GM23338 (cell line): Measurements from ENCODE around the gene MARK3. TPM values are rescaled to one million over a fixed set of nuclear protein-coding genes. Genes with fewer than 3 reads are reported as not detected.

ENCODE experiments used
- ATAC-seq: fragments of 200-7000 bp; cut with Tn5 transposase; 3 replicates; pipeline ENCODE4 v1.9.1; 2020
- DNase-seq: peaks from one replicate; pipeline ENCODE4 v3.0.0-alpha.2; 2015; ENCODE audit warnings: low spot score
- H2AFZ ChIP-seq: fragments of 200-600 bp; sonication (generic); 2 replicates; pipeline ENCODE4 v1.8.0; 2016; ENCODE audit warnings: antibody characterized with exemption, mild to moderate bottlenecking, moderate library complexity
- H3F3A ChIP-seq: fragments of 200-600 bp; sonication (generic); replicated peaks from 2 replicates; pipeline ENCODE4 v1.8.0; 2017; ENCODE audit warnings: antibody characterized with exemption, mixed run types, low read depth
- H3K27ac ChIP-seq: fragments of 200-600 bp; sonication (generic); 2 replicates; pipeline ENCODE4 v1.6.1; 2016; ENCODE audit warnings: low read depth
- H3K27me3 ChIP-seq: fragments of 200-600 bp; sonication (generic); 2 replicates; pipeline ENCODE4 v1.8.0; 2016; ENCODE audit warnings: mild to moderate bottlenecking, mixed run types, moderate library complexity; ENCODE audit not compliant: insufficient read depth
- H3K36me3 ChIP-seq: fragments of 200-600 bp; sonication (generic); 2 replicates; pipeline ENCODE4 v1.8.0; 2016; ENCODE audit warnings: mild to moderate bottlenecking; ENCODE audit not compliant: insufficient read depth
- H3K4me1 ChIP-seq: fragments of 200-600 bp; sonication (generic); 2 replicates; pipeline ENCODE4 v1.8.0; 2016; ENCODE audit warnings: mild to moderate bottlenecking, moderate library complexity; ENCODE audit not compliant: insufficient read depth
- H3K4me2 ChIP-seq: fragments of 200-600 bp; sonication (generic); 2 replicates; pipeline ENCODE4 v1.7.1; 2017; ENCODE audit warnings: mixed run types
- H3K4me3 ChIP-seq: fragments of 200-600 bp; sonication (generic); 2 replicates; pipeline ENCODE4 v1.6.1; 2016; ENCODE audit warnings: mixed run types
- H3K79me2 ChIP-seq: fragments of 200-600 bp; sonication (generic); replicated peaks from 2 replicates; pipeline ENCODE4 v1.8.0; 2017; ENCODE audit warnings: mild to moderate bottlenecking; ENCODE audit not compliant: insufficient read depth
- H3K9me2 ChIP-seq: fragments of 200-600 bp; sonication (generic); 2 replicates; pipeline ENCODE4 v1.8.0; 2017; ENCODE audit not compliant: insufficient read depth
- H4K20me1 ChIP-seq: fragments of 200-600 bp; sonication (generic); replicated peaks from 2 replicates; pipeline ENCODE4 v1.8.0; 2017; ENCODE audit warnings: mild to moderate bottlenecking; ENCODE audit not compliant: insufficient read depth
- H3K27ac Mint-ChIP-seq: 2 replicates; pipeline ENCODE4 v1.8.0; 2020; ENCODE audit warnings: inconsistent platforms, mild to moderate bottlenecking, moderate library complexity, mixed read lengths
- H3K27me3 Mint-ChIP-seq: 3 replicates; pipeline ENCODE4 v1.8.0; 2022; ENCODE audit warnings: low read depth, mild to moderate bottlenecking, moderate library complexity, mixed read lengths, inconsistent platforms; ENCODE audit not compliant: insufficient read depth, poor library complexity
- H3K36me3 Mint-ChIP-seq: 3 replicates; pipeline ENCODE4 v1.8.0; 2021; ENCODE audit warnings: low read depth, mild to moderate bottlenecking, inconsistent platforms, moderate library complexity, mixed read lengths
- H3K4me1 Mint-ChIP-seq: 3 replicates; pipeline ENCODE4 v1.8.0; 2020; ENCODE audit warnings: mild to moderate bottlenecking, inconsistent platforms, mixed read lengths
- H3K4me3 Mint-ChIP-seq: 3 replicates; pipeline ENCODE4 v1.8.0; 2021; ENCODE audit warnings: moderate library complexity, mild to moderate bottlenecking, inconsistent platforms, mixed read lengths
- H3K9me3 Mint-ChIP-seq: 3 replicates; pipeline ENCODE4 v1.8.0; 2020; ENCODE audit warnings: moderate library complexity, mild to moderate bottlenecking, inconsistent platforms, mixed read lengths
- EZH2 ChIP-seq: fragments of 200-600 bp; sonication (generic); IDR thresholded peaks from one replicate; pipeline ENCODE4 v1.8.0; 2017; ENCODE audit warnings: antibody characterized with exemption, mild to moderate bottlenecking, low read depth; ENCODE audit not compliant: unreplicated experiment
- JUNB ChIP-seq: IDR thresholded peaks from one replicate; pipeline ENCODE4 v1.6.1; 2016; ENCODE audit warnings: antibody characterized with exemption; ENCODE audit not compliant: unreplicated experiment
- POLR2AphosphoS5 ChIP-seq: IDR thresholded peaks from 2 replicates; pipeline ENCODE4 v1.6.1; 2016; ENCODE audit warnings: antibody characterized with exemption, low read depth
- REST ChIP-seq: IDR thresholded peaks from one replicate; pipeline ENCODE4 v1.6.1; 2018; ENCODE audit warnings: antibody characterized with exemption; ENCODE audit not compliant: unreplicated experiment
- STAT1 ChIP-seq: IDR thresholded peaks from one replicate; pipeline ENCODE4 v1.6.1; 2016; ENCODE audit warnings: antibody characterized with exemption; ENCODE audit not compliant: unreplicated experiment
- ZNF331 ChIP-seq: fragments of 250-450 bp; sonication (Bioruptor Pico); IDR thresholded peaks from 2 replicates; pipeline ENCODE4 v1.5.0; 2020; ENCODE audit warnings: low read depth, mild to moderate bottlenecking, moderate library complexity
- ZNF462 ChIP-seq: fragments of 250-450 bp; sonication (Bioruptor Pico); IDR thresholded peaks from 2 replicates; pipeline ENCODE4 v1.5.0; 2020; ENCODE audit warnings: mild to moderate bottlenecking, moderate library complexity
- polyA plus RNA-seq: library from polyadenylated mRNA; unstranded; fragments of >200 nt; fragmentation: Nextera tagmentation; extraction: Ambion mirVana; gene quantifications from 2 replicates; pipeline ENCODE4 v1.2.1, GENCODE V29; 2016
- total RNA-seq: library from RNA; depleted of rRNA; stranded (reverse); fragments of >200 nt; shearing (Covaris generic); gene quantifications from 2 replicates; pipeline ENCODE4 v1.2.3, GENCODE V29; 2014

Gene MARK3
- total and polyA plus RNA-seq, 2 experiments from 2014 or later, result 45.9 to 69.7 TPM

- TF ChIP-seq ZNF462 (CRISPR knock-in tag) (no peak), ZNF331 (CRISPR knock-in tag) (no peak), EZH2 (no peak), POLR2AphosphoS5 (no peak), STAT1 (no peak), REST (no peak)
These were observed 49.0 kb upstream of the MARK3 start (continued) for GRCh38 chr14:103336191-103336590.

GRCh38 chr14:103337794-103338193 is 47.4 kb upstream of the MARK3 start:
- Mint-ChIP-seq H3K4me1 (peaks cover 11% of the 10 kb centered on the region), H3K27ac (peak overlapping the region; percentile 70; the same call in 1 of the 2 replicates), H3K4me3 (no peak overlapping the region; the same call in 2 of the 3 replicates), H3K36me3 (peaks cover 82% of the 10 kb centered on the region), H3K9me3 (peaks cover 7% of the 10 kb centered on the region), H3K27me3 (peaks cover 15% of the 10 kb centered on the region)
- no peak overlapping the region for H2AFZ ChIP-seq
- H3K4me2 ChIP-seq, result no peak overlapping the region
- DNase-seq (no peak), ATAC-seq (no peak)
- H3K27ac ChIP-seq, result peak overlapping the region; percentile 56
- H3K79me2 ChIP-seq, result peaks cover 44% of the 10 kb centered on the region
- peaks cover 73% of the 10 kb centered on the region for H3K36me3 ChIP-seq
- H4K20me1 ChIP-seq, result peaks cover 69% of the 10 kb centered on the region
- no peak for TF ChIP-seq JUNB
- H3K9me2 ChIP-seq, result no peaks in the 10 kb centered on the region
- H3F3A ChIP-seq, result peaks cover 75% of the 10 kb centered on the region
- H3K4me1 ChIP-seq, result peaks cover 8% of the 10 kb centered on the region; the same call in 1 of the 2 replicates
- no peak overlapping the region for H3K4me3 ChIP-seq
- no peaks in the 10 kb centered on the region for H3K27me3 ChIP-seq
